ENCODE measurements around the gene RABGAP1L. TPM values are rescaled to one million over a fixed set of nuclear protein-coding genes. Genes with fewer than 3 reads are reported as not detected.

The RABGAP1L gene
- total RNA-seq, 4 donors from 2014 or later = 39.9 to 77.4 (median 48.7) TPM

- no peak for TF ChIP-seq CTCF (IDR thresholded peaks at IDR 0.05; ENCODE audit: low read depth)
Measured at GRCh38 chr1:174406421-174406820, 247.1 kb downstream of the RABGAP1L start.

- TF ChIP-seq CTCF (IDR thresholded peaks at IDR 0.05; ENCODE audit: low read depth) = no peak
Measured at GRCh38 chr1:174407665-174408064, 248.3 kb downstream of the RABGAP1L start.

GRCh38 chr1:174408146-174408545 is 248.8 kb downstream of the RABGAP1L start:
- TF ChIP-seq CTCF (IDR thresholded peaks at IDR 0.05; ENCODE audit: low read depth) = no peak

- TF ChIP-seq CTCF (IDR thresholded peaks at IDR 0.05; ENCODE audit: low read depth) = no peak
Measured at GRCh38 chr1:174413632-174414031, 254.3 kb downstream of the RABGAP1L start.

- TF ChIP-seq CTCF (IDR thresholded peaks at IDR 0.05; ENCODE audit: low read depth) = no peak
Measured at GRCh38 chr1:174414203-174414602, 254.9 kb downstream of the RABGAP1L start.

GRCh38 chr1:174415506-174415905 is 256.2 kb downstream of the RABGAP1L start:
- TF ChIP-seq CTCF (IDR thresholded peaks at IDR 0.05; ENCODE audit: low read depth) = no peak

- no peak for TF ChIP-seq CTCF (IDR thresholded peaks at IDR 0.05; ENCODE audit: low read depth)
Measured at GRCh38 chr1:174417921-174418320, 258.6 kb downstream of the RABGAP1L start.

Measured in subcutaneous adipose tissue (tissue), 4 donors.